Measurements from ENCODE around the gene ACTG1. TPM values are rescaled to one million over a fixed set of nuclear protein-coding genes. Genes with fewer than 3 reads are reported as not detected.
"Not testable (repeated sequence)": the region's sequence is repeated elsewhere in the genome, so short reads cannot be mapped to it uniquely, and the experiment has no call there.

ACTG1 gene
- total RNA-seq, 4 donors from 2014 or later, result 972 to 1,850 (median 1,126) TPM

DNA sequence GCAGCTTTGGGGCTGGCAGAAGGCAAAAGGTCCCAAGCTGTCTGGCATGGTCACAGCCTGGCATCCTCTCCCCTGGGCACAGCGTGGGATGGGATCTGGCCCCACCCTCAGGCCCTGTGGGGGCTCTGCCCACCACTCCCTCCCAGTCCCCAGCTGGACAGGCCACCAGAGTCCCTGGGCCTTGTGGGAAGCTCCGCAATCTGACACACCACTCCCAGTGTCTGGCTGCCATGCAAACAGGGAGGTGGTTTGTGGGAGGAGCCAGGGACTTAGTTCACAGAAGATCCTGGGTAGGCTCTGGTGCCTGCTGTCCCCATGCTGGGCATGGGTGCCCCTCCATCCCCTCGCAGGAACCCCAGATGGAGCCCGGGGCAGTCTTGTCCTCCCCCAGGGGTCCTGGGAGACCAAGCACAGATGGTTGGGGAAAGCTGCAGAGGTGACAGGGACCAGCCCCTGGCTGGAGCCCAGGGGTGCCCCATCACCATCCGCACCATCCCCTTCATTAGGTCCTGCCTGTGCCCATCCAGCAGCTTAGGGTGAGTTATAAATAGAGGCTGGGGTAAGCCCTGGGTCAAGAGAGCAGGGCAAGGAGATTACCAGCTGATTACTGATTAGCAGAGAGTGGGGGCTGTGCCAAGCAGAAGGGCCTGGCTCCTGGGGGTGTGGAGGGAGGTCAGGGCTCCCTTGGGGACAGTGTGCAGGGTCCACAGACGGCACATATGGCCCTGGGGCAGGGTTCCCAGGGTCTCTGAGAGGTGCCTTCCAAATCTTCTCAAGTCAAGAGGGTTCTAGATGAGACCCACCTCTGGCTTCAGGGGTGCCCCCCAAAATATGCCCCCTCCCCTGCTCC, 21.8 kb upstream of the ACTG1 start:
- TF ChIP-seq, protein P1, sequence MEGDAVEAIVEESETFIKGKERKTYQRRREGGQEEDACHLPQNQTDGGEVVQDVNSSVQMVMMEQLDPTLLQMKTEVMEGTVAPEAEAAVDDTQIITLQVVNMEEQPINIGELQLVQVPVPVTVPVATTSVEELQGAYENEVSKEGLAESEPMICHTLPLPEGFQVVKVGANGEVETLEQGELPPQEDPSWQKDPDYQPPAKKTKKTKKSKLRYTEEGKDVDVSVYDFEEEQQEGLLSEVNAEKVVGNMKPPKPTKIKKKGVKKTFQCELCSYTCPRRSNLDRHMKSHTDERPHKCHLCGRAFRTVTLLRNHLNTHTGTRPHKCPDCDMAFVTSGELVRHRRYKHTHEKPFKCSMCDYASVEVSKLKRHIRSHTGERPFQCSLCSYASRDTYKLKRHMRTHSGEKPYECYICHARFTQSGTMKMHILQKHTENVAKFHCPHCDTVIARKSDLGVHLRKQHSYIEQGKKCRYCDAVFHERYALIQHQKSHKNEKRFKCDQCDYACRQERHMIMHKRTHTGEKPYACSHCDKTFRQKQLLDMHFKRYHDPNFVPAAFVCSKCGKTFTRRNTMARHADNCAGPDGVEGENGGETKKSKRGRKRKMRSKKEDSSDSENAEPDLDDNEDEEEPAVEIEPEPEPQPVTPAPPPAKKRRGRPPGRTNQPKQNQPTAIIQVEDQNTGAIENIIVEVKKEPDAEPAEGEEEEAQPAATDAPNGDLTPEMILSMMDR (IDR thresholded peaks at IDR 0.05), result no peak
- H3K27ac ChIP-seq (replicated peaks in 1 of 4), result no peak overlapping the region
- peaks cover 10 to 58% (median 26%) of the 10 kb centered on the region in 4 donors for H3K27me3 ChIP-seq
- no peak overlapping the region for H3K4me3 ChIP-seq
- peaks cover 15 to 23% (median 17%) of the 10 kb centered on the region in 4 donors for H3K4me1 ChIP-seq
- no peak for DNase-seq (ENCODE audit: extremely low spot score)
- peaks cover 0 to 16% (median 15%) of the 10 kb centered on the region in 4 donors for H3K36me3 ChIP-seq
- H3K9me3 ChIP-seq, result no peaks in the 10 kb centered on the region
- intact Hi-C loops (cut with DNase I), result no loop called here
- WGBS, result 45% methylated on average over 2 of the region's 6 CpGs

DNA sequence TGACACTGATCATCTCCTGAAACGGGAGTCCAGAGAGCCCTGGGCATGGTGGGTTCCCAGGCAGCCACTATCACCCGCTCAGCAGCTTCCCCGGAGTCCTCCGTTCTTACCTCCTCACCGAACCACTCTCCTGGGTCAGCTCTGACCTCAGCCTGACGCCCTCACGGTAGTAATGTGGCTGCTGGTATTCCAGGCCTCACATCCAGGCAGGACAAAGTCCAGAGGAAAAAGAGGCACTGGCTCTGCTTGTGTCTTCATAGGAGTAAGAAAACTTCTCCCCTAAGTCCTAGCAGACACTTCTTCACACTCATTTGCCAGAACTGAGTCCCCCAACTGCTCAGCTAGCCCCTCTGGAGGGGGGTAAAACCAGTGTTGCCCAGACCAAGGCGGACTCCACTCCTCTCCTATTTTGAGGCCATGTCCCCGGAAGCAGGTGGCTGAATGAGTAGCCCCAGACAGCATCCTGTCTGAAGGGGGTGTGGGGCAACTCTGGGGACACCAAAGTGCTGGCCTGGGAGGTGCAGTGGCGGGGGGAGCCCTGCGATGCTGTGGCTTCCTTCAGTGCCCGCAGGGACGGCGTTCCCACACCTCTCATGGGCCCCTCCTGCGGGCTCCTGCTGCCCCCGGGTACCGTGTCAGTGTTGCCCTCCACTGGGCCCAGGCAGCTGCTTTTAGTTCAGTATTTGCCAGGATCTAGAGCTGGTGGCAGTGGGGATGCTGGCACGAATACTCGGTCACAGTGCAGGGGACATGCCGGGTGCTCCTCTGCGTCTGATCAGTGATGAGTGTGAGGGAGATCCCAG, 20.9 kb upstream of the ACTG1 start:
- Histone ChIP-seq H3K27ac (replicated peaks in 1 of 4) (no peak overlapping the region), H3K36me3 (peaks cover 0 to 7% (median 7%) of the 10 kb centered on the region in 4 donors), H3K9me3 (no peaks in the 10 kb centered on the region), H3K27me3 (peaks cover 10 to 66% (median 26%) of the 10 kb centered on the region in 4 donors), H3K4me3 (no peak overlapping the region), H3K4me1 (peaks cover 15 to 23% (median 17%) of the 10 kb centered on the region in 4 donors)
- WGBS, result 69% methylated on average over 12 of the region's 21 CpGs
- no peak for DNase-seq (ENCODE audit: extremely low spot score)
- intact Hi-C loops (cut with DNase I), result no loop called here
- TF ChIP-seq EP300 (IDR thresholded peaks at IDR 0.05) (no peak), POLR2AphosphoS5 (IDR thresholded peaks at IDR 0.05) (no peak), POLR2A (IDR thresholded peaks at IDR 0.05; ENCODE audit: low read depth) (no peak)
- TF ChIP-seq, protein P1 (IDR thresholded peaks at IDR 0.05), result no peak

DNA sequence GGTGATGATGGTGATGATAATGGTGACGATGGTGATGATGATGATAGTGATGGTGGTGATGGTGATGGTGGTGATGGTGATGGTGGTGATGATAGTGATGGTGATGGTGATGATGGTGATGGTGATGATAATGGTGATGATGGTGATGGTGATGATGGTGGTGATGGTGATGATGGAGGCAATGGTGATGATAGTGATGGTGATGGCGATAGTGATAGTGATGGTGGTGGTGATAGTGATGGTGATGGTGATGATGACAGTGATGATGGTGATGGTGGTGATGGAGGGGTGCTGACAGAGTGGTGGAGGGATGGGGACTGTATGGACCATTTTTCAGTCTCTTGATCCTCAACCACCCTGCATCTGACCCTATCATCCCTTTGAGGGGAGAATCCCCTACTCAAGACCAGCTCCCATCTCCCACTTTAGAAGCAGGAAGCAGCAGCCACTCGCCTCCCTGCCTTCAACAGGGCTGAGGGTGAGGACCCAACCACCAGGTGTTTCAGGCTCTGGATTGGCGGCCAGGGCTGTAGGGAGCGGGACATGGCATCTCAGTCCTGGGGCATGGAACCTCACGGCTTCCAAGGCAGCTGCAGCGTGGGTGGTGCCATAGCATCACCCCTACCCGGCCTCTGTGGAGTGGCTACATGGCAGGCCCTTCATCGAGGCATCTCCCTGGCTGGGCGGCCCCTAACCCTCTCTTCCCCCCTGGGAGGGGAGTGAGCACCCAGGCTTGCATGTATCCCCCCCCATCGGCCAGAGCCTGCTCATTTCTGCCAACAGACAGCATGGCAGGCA, 20.1 kb upstream of the ACTG1 start:
- peaks cover 10 to 67% (median 31%) of the 10 kb centered on the region in 4 donors for H3K27me3 ChIP-seq
- no peak for DNase-seq (ENCODE audit: extremely low spot score)
- no peak overlapping the region for H3K27ac ChIP-seq (replicated peaks in 1 of 4)
- no peak for TF ChIP-seq POLR2A (IDR thresholded peaks at IDR 0.05; ENCODE audit: low read depth)
- intact Hi-C loops (cut with DNase I), result no loop called here
- WGBS, result 92% methylated on average over 5 of the region's 11 CpGs
- H3K4me1 ChIP-seq, result peaks cover 13 to 26% (median 20%) of the 10 kb centered on the region in 4 donors
- H3K4me3 ChIP-seq, result no peak overlapping the region
- no peaks in the 10 kb centered on the region for H3K36me3 ChIP-seq
- H3K9me3 ChIP-seq, result no peaks in the 10 kb centered on the region

DNA sequence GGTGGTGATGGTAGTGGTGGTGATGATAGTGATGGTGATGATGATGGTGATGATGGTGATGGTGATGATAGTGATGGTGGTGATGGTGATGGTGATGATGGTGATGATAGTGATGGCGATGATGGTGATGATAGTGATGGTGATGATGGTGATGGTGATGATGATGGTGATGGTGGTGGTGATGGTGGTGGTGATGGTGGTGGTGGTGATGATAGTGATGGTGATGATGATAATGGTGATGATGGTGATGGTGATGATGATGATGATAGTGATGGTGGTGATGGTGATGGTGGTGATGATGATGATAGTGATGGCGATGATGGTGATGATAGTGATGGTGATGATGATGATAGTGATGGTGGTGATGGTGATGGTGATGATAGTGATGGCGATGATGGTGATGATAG, 19.4 kb upstream of the ACTG1 start:
- H3K4me3 ChIP-seq; intact Hi-C loops (cut with DNase I); H3K27ac ChIP-seq (replicated peaks in 1 of 4); DNase-seq (ENCODE audit: extremely low spot score); H3K9me3 ChIP-seq; H3K36me3 ChIP-seq: not testable (repeated sequence)
- Histone ChIP-seq H3K27me3 (peaks cover 5 to 67% (median 31%) of the 10 kb centered on the region in 4 donors), H3K4me1 (peaks cover 7 to 25% (median 19%) of the 10 kb centered on the region in 4 donors)
- 92% methylated on average over 3 of the region's 3 CpGs for WGBS

DNA sequence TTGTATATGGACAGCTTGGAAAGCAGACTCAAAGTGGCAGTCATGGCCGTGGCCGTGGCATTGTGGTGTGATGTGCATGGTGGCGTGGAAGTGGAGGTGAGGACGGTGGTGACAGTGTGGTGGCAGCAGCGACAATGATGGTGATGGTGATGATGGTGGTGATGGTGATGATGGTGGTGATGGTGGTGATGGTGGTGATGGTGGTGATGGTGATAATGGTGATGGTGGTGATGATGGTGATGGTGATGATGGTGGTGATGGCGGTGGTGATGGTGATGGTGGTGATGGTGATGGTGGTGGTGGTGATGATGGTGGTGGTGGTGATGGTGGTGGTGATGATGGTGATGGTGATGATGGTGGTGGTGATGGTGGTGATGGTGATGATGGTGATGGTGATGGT, 18.4 kb upstream of the ACTG1 start:
- DNase-seq (ENCODE audit: extremely low spot score); H3K36me3 ChIP-seq; H3K27ac ChIP-seq (replicated peaks in 1 of 4); H3K9me3 ChIP-seq; intact Hi-C loops (cut with DNase I); H3K4me3 ChIP-seq: not testable (repeated sequence)
- 81% methylated on average over 6 of the region's 6 CpGs for WGBS
- peaks cover 0 to 67% (median 27%) of the 10 kb centered on the region in 4 donors for H3K27me3 ChIP-seq
- peaks cover 0 to 15% (median 10%) of the 10 kb centered on the region in 4 donors for H3K4me1 ChIP-seq

DNA sequence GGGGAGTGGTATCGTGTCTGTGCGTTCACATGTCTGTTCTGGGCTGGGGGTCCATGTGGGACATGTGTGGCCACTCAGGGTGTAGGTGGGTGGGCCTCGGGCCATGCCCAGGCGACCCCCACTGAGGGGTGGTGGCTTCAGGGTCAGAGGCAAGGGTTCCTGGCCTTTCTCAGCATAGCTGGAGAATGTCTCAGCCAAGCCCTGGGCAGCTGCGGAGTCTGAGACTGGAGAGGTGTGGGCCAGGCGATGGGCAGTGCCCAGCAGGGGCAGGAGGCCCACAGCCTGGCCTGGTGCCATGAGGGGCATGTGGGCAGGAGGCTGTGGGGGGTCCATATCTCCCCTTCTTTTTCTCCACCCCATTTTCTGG, 16.8 kb upstream of the ACTG1 start:
- Histone ChIP-seq H3K4me1 (peaks cover 0 to 14% (median 10%) of the 10 kb centered on the region in 4 donors), H3K27ac (replicated peaks in 1 of 4) (no peak overlapping the region), H3K9me3 (no peaks in the 10 kb centered on the region), H3K36me3 (no peaks in the 10 kb centered on the region), H3K27me3 (peaks cover 0 to 67% (median 35%) of the 10 kb centered on the region in 4 donors), H3K4me3 (no peak overlapping the region)
- no peak for DNase-seq (ENCODE audit: extremely low spot score)
- WGBS, result 79% methylated on average over 3 of the region's 6 CpGs
- no peak for TF ChIP-seq POLR2AphosphoS5 (IDR thresholded peaks at IDR 0.05)
- TF ChIP-seq POLR2A (IDR thresholded peaks at IDR 0.05; ENCODE audit: low read depth), result no peak
- TF ChIP-seq, protein P1 (IDR thresholded peaks at IDR 0.05), result no peak
- no peak for TF ChIP-seq EP300 (IDR thresholded peaks at IDR 0.05)
- intact Hi-C loops (cut with DNase I), result no loop called here

All from esophagus muscularis mucosa (tissue), 4 donors.